NB4 (cell line): ENCODE data around the gene SLC22A23.

Experiments used
- DNase-seq: peaks from one replicate; pipeline ENCODE4 v3.0.0; 2010; ENCODE audit warnings: low read depth
- H3K4me3 ChIP-seq: one replicate; pipeline ENCODE4 v1.5.1; 2011; ENCODE audit warnings: mild to moderate bottlenecking, low read depth, low read length, moderate library complexity
- CTCF ChIP-seq: IDR thresholded peaks from one replicate; pipeline ENCODE4 v1.5.1; 2012; ENCODE audit warnings: low read depth, low read length
- MYC ChIP-seq: IDR thresholded peaks from 2 replicates; pipeline ENCODE4 v1.6.1; 2011; ENCODE audit warnings: low read depth, low read length
- POLR2A ChIP-seq: IDR thresholded peaks from 2 replicates; pipeline ENCODE4 v1.6.1; 2011; ENCODE audit warnings: mild to moderate bottlenecking; ENCODE audit not compliant: insufficient read length; ENCODE audit errors: extremely low read depth
- TF ChIP-seq, protein P1 (sequence below): IDR thresholded peaks from 2 replicates; pipeline ENCODE4 v1.6.1; 2011; ENCODE audit warnings: low read depth, low read length

SLC22A23 gene

DNA sequence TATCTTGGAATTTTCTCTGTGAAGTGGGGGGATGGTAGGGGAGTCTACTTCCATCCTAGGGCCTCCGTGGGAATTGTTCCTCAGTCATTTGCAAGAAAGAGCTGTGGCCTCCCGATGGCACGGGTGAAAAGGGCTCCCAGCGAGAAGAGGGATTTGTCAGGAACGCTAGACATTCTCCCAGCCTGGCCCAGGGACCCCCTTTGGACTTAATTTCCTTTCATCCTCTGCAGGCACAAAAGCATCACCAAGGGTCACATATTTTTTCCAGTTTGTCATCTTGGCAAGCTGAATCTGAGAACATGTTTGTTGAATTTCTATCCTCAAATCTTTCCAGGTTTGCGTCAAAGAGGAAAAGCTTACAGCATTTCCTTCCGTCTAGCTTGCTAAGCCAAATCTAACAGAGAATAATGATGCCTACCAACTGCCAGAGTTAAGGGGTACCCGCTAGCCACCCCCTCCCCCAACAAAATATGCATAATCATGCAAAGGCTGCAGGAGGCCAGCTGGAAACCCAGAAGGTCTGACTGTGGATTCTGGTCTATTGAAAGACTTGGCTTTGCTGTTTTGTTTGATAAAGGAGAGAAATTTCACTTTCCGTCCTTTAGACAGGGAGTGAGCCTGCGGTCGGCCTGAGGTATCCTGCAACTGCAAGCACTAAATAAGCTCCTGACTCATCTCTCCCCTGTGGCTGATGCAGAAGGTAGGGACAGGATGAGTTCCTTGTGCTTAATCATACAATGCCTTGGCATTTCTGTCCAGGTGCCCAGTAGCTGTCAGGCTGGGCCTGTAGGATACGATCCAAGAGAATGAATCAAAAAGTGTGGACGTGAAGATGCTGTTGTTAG, 175.0 kb downstream of the SLC22A23 start:
- no peak for TF ChIP-seq MYC
- no peak for TF ChIP-seq CTCF
- no peak for TF ChIP-seq POLR2A
- TF ChIP-seq, protein P1, sequence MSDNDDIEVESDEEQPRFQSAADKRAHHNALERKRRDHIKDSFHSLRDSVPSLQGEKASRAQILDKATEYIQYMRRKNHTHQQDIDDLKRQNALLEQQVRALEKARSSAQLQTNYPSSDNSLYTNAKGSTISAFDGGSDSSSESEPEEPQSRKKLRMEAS = no peak
- no peak overlapping the region for H3K4me3 ChIP-seq
- DNase-seq = no peak

GRCh38 chr6:3280866-3281465, 175.9 kb downstream of the SLC22A23 start:
- TF ChIP-seq POLR2A (no peak), MYC (no peak)
- TF ChIP-seq, protein P1 = no peak
- no peak for DNase-seq
- H3K4me3 ChIP-seq = no peak overlapping the region

GRCh38 chr6:3280091-3280490, 176.8 kb downstream of the SLC22A23 start:
- H3K4me3 ChIP-seq = no peak overlapping the region
- no peak for TF ChIP-seq CTCF
- no peak for TF ChIP-seq POLR2A
- no peak for TF ChIP-seq MYC
- TF ChIP-seq, protein P1 = no peak
- no peak for DNase-seq

- TF ChIP-seq POLR2A = no peak
- no peak for TF ChIP-seq MYC
- TF ChIP-seq, protein P1 = no peak
- TF ChIP-seq CTCF = no peak
- H3K4me3 ChIP-seq = no peak overlapping the region
- no peak for DNase-seq
Observed at GRCh38 chr6:3278691-3279090, 178.2 kb downstream of the SLC22A23 start.

DNA sequence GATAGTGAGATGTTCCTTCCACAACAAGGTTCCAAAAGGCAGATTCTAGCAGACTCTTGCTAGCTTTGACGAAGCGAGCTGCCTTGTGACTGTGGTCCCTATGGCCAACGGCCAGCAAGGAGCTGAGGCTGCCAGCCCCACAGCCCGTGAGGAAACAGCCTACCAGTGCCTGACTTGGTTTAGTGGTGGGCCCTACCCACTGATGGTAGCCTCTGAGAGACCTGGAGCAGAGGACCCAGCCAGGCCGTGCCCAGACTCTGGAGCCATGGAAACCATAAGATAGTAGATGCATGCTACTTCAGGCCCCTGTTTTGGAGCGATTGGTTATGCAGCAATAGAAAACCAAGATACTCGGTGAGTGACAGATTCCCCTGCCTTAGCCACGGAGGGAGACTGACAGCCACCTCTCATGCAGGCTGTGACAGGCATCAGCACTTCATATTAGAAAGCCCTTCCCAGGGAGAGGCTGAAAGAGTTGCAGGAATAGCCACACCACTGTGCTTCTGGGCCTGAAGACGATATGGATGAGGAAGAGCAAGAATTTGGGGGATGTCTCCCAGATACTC, 178.9 kb downstream of the SLC22A23 start:
- no peak for DNase-seq
- TF ChIP-seq MYC (no peak), POLR2A (no peak), CTCF (no peak)
- TF ChIP-seq, protein P1 = no peak
- H3K4me3 ChIP-seq = no peak overlapping the region

- TF ChIP-seq, protein P1 = no peak
- TF ChIP-seq POLR2A (no peak), MYC (no peak), CTCF (no peak)
- no peak overlapping the region for H3K4me3 ChIP-seq
- DNase-seq = no peak
Observed at GRCh38 chr6:3277251-3277650, 179.6 kb downstream of the SLC22A23 start.
